GM08714 (cell line): ENCODE results near the gene KLHL28.
"Not testable (repeated sequence)": the region's sequence is repeated elsewhere in the genome, so short reads cannot be mapped to it uniquely, and the experiment has no call there.

Source experiments
- H3K4me3 ChIP-seq: fragments of 200-500 bp; sonication (Bioruptor generic); 2 replicates; pipeline ENCODE4 v1.5.1; 2014; ENCODE audit warnings: mild to moderate bottlenecking, low read length, inconsistent platforms
- ZNF274 ChIP-seq: IDR thresholded peaks from 2 replicates; pipeline ENCODE4 v1.6.1; 2012; ENCODE audit warnings: mild to moderate bottlenecking, low read depth, low read length

The KLHL28 gene

GRCh38 chr14:44896275-44897040 lies 65.3 kb downstream of the KLHL28 start:
- H3K4me3 ChIP-seq, result no peak overlapping the region; the same call in 1 of the 2 replicates

GRCh38 chr14:44895716-44896115 lies 66.0 kb downstream of the KLHL28 start:
- no peak overlapping the region for H3K4me3 ChIP-seq
- TF ChIP-seq ZNF274, result no peak

More at GRCh38 chr14:44896275-44897040, 65.3 kb downstream of the KLHL28 start:
- no peak for TF ChIP-seq ZNF274

GRCh38 chr14:44893535-44893934 lies 68.2 kb downstream of the KLHL28 start:
- no peak overlapping the region for H3K4me3 ChIP-seq
- no peak for TF ChIP-seq ZNF274

- not testable (repeated sequence) for H3K4me3 ChIP-seq
These were observed 69.9 kb downstream of the KLHL28 start for GRCh38 chr14:44891726-44892372.

GRCh38 chr14:44889595-44890471 lies 71.9 kb downstream of the KLHL28 start:
- no peak overlapping the region for H3K4me3 ChIP-seq
- no peak for TF ChIP-seq ZNF274

DNA sequence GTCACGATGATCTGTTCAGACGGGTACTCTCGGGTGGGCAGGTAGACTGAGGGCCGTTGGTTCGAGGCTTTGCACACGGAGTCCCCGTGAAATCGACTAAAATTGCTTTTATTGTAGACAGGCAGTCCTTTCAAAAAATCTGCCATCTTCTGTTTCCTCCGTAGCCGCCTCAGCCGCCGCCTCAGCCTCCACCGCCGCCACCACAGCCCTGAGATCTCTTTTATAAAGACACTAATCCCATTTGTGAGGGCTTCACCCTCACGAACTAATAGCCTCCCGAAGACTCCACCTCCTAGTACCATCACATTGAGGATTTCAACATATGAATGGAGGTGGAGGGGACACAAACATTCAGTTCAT lies 74.2 kb downstream of the KLHL28 start:
- TF ChIP-seq ZNF274, result no peak
- H3K4me3 ChIP-seq, result no peak overlapping the region

GRCh38 chr14:44886860-44887595 lies 74.7 kb downstream of the KLHL28 start:
- TF ChIP-seq ZNF274, result no peak
- H3K4me3 ChIP-seq, result no peak overlapping the region

DNA sequence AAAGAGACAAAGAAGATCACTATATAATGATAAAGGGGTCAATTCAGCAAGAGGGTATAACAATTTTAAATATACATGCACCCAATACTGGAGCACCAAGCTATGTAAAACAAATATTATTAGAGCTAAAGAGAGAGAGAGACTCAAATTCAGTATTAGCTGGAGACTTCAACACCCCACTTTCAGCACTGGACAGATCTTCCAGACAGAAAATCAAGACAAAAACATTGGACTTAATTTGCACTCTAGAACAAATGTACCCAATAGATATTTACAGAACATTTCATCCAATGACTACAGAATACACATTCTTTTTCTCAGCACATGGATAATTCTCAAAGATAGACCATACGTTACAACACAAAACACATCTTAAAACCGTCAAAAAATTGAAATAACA lies 81.0 kb downstream of the KLHL28 start:
- no peak overlapping the region for H3K4me3 ChIP-seq
- TF ChIP-seq ZNF274, result no peak
